ENCODE results near the gene SERINC3.

The SERINC3 gene

DNA sequence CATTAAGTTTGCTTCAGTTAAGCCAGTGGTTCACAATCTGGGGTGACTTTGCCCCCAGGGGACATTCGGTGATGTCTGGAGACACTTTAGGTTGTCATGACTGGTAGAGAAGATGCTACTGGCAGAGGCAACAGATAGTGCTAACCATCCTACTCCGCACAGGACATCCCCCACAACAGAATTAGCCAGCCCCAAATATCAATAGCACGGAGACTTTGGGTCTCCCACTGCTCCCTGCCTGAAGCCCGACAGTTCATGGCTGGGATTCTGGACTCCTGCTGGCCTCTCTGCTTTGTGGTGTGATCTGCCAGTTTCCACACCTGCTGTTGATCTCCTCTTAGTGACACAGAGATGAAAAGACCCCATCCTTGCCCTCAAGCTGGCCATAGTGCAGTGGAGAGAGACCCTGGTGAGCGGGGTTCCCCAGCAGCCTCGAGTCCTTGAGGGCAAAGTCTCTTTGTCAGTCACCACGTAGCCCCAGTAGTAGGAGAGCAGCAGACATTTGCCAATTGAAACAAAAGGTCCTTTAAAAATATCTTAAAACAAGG, 70.9 kb downstream of the SERINC3 start:
- TF ChIP-seq, protein P1, sequence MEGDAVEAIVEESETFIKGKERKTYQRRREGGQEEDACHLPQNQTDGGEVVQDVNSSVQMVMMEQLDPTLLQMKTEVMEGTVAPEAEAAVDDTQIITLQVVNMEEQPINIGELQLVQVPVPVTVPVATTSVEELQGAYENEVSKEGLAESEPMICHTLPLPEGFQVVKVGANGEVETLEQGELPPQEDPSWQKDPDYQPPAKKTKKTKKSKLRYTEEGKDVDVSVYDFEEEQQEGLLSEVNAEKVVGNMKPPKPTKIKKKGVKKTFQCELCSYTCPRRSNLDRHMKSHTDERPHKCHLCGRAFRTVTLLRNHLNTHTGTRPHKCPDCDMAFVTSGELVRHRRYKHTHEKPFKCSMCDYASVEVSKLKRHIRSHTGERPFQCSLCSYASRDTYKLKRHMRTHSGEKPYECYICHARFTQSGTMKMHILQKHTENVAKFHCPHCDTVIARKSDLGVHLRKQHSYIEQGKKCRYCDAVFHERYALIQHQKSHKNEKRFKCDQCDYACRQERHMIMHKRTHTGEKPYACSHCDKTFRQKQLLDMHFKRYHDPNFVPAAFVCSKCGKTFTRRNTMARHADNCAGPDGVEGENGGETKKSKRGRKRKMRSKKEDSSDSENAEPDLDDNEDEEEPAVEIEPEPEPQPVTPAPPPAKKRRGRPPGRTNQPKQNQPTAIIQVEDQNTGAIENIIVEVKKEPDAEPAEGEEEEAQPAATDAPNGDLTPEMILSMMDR (IDR thresholded peaks at IDR 0.05; ENCODE audit: extremely low read depth, insufficient read depth, missing control alignments): no peak
- in situ Hi-C loops (cut with MboI; ENCODE audit: low pct_unique_long_range_greater_than_20kb, low sequenced_read_pairs, unreplicated experiment): no loop called here
- DNase-seq (ENCODE audit: low spot score): no peak

DNA sequence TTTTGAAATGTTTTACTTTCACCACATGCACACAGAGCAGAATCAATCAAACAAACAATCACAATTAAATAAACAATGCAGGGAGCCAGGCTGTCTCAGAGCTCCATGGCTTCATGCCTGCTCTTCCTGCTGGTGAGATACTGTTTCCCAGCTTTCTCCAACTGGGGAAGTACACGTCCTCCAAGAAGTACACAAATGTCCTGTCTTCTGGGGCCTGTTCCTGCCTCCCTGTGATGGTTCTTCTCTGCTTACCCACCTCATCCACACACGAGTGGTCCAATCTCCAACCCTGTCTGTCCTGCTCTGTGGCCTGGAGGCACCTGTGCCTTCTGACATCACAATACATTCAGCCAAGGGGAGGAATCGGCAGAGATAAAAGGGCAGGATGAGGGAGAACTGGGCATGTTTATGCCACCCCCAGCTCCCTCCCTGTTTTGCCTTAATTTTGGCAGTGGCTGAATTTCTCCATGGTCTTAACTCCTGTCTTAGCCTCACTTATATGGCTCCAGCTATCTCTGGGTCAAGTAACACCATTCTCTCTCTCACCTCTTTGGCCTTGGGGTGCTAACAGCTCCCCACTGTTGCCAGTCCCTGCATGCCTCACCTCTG, 71.5 kb downstream of the SERINC3 start:
- in situ Hi-C loops (cut with MboI; ENCODE audit: low pct_unique_long_range_greater_than_20kb, low sequenced_read_pairs, unreplicated experiment): no loop called here
- TF ChIP-seq, protein P1 (IDR thresholded peaks at IDR 0.05; ENCODE audit: extremely low read depth, insufficient read depth, missing control alignments): no peak
- DNase-seq (ENCODE audit: low spot score): no peak

DNA sequence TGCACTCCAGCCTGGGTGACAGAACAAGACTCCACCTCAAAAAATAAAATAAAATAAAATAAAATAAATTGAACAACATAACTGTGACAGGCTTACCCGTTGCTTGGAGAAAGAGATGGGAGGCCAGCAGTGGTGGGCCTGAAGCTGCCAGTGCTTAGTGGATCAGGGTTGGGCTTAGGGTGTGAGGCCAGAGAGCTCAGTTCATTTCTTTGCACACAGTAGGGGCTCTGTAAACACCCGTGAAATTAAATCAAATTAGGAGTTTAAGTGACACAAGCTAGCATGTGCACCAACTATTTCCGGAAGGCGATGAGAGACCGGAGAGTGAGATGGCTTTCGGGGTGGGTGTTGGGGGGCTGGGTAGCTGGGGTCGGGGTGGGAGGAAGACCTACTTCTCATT, 72.0 kb downstream of the SERINC3 start:
- TF ChIP-seq, protein P1 (IDR thresholded peaks at IDR 0.05; ENCODE audit: extremely low read depth, insufficient read depth, missing control alignments): no peak
- no peak for DNase-seq (ENCODE audit: low spot score)
- in situ Hi-C loops (cut with MboI; ENCODE audit: low pct_unique_long_range_greater_than_20kb, low sequenced_read_pairs, unreplicated experiment): no loop called here

DNA sequence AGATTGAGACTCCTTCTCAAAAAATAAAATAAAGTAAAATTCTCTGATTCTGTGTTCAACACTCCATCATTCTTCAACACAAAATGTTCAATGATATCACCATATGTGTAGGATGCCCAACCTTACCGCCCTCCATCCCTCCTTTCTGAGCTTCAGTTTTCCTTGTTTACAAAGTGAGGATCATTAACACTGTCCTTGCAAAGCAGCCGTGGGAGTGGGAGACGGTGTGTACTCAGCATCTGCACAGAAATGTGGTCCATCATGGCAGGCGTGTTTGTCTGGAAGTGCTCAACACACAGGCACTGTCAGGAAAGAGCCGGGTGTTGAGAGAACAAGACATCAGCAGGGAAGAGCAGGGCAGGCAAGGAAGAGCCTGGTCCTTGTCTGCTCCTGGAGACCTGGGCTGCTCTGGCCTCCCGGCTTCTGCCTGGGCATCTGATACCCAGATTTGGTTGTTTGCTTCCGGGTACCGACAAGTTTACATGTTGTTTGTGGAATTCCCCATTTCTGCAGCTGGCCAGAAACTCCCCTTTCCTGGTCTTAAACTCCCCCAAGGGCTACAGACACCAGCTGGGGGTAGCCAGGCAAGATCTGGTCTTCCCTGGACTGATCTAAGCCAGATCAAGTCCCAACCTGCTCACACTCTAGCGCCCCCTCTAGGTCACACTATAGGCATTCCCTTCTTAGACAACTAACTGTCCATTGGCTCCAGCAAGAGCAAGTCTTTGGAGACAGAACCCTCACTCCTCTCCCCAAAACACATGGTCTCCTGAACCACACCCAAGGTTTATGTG, 72.9 kb downstream of the SERINC3 start:
- TF ChIP-seq, protein P1 (IDR thresholded peaks at IDR 0.05; ENCODE audit: extremely low read depth, insufficient read depth, missing control alignments): peak; percentile 42
- in situ Hi-C loops (cut with MboI; ENCODE audit: low pct_unique_long_range_greater_than_20kb, low sequenced_read_pairs, unreplicated experiment): no loop called here
- peak; percentile 30 for DNase-seq (ENCODE audit: low spot score)

DNA sequence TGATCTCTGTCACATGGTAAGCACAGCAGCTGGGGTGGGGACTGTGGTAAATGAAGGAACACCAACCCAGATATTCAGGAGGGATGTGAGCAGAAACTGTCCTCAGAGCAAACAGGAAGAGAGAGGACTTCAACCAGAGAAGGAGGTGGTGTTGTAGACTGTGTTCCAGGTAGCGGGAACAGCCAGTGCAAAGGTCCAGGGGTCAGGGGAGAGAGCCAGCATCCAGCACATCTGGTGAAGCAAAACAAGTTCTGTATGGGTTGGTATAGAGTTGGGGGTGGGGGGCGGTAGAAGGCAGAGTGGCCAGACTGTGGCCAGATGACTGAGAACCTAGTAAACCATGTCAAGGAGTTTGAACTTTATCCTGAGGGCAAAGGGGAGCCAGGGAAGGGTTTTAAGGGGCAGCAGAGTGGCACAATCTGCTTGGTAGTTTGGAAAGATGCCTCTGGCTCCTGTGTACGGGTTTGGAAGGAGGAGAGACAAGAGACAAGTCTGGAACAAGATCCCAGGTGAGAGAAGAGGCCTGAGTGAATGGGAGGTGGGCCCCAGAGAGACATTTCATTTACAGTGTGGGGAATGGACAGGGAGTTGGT, 73.9 kb downstream of the SERINC3 start:
- DNase-seq (ENCODE audit: low spot score): no peak
- in situ Hi-C loops (cut with MboI; ENCODE audit: low pct_unique_long_range_greater_than_20kb, low sequenced_read_pairs, unreplicated experiment): no loop called here
- TF ChIP-seq, protein P1 (IDR thresholded peaks at IDR 0.05; ENCODE audit: extremely low read depth, insufficient read depth, missing control alignments): no peak
